ENCODE measurements around the gene COX4I2. TPM values are rescaled to one million over a fixed set of nuclear protein-coding genes. Genes with fewer than 3 reads are reported as not detected.

COX4I2 gene
- total RNA-seq, 1 donor from 2014 or later = 0.34 TPM

GRCh38 chr20:31678389-31679356 lies 41.0 kb downstream of the COX4I2 start:
- DNase-seq (ENCODE audit: low spot score in 2 of 2, unreplicated experiment in 2 of 2) = no peak
- Mint-ChIP-seq H3K27ac (peak overlapping the region; percentile 91), H3K4me3 (no peak overlapping the region), H3K27me3 (ENCODE audit: low read depth) (no peaks in the 10 kb centered on the region), H3K9me3 (no peaks in the 10 kb centered on the region), H3K4me1 (peaks cover 50% of the 10 kb centered on the region), H3K36me3 (peaks cover 11% of the 10 kb centered on the region)
- no peak for TF ChIP-seq CTCF (IDR thresholded peaks at IDR 0.05; ENCODE audit: unreplicated experiment)

GRCh38 chr20:31679357-31680285 lies 41.9 kb downstream of the COX4I2 start:
- Mint-ChIP-seq H3K9me3 (no peaks in the 10 kb centered on the region), H3K27me3 (ENCODE audit: low read depth) (no peaks in the 10 kb centered on the region), H3K36me3 (peaks cover 16% of the 10 kb centered on the region), H3K4me3 (no peak overlapping the region), H3K4me1 (peaks cover 50% of the 10 kb centered on the region), H3K27ac (peak overlapping the region; percentile 91)
- DNase-seq (ENCODE audit: low spot score in 2 of 2, unreplicated experiment in 2 of 2) = no peak
- TF ChIP-seq CTCF (IDR thresholded peaks at IDR 0.05; ENCODE audit: unreplicated experiment) = no peak

GRCh38 chr20:31680286-31681127 lies 42.8 kb downstream of the COX4I2 start:
- TF ChIP-seq CTCF (IDR thresholded peaks at IDR 0.05; ENCODE audit: unreplicated experiment) = no peak
- H3K9me3 Mint-ChIP-seq = no peaks in the 10 kb centered on the region
- peaks cover 44% of the 10 kb centered on the region for H3K4me1 Mint-ChIP-seq
- peaks cover 16% of the 10 kb centered on the region for H3K36me3 Mint-ChIP-seq
- no peak for DNase-seq (ENCODE audit: low spot score in 2 of 2, unreplicated experiment in 2 of 2)
- no peak overlapping the region for H3K4me3 Mint-ChIP-seq
- H3K27ac Mint-ChIP-seq = peak overlapping the region; percentile 73
- no peaks in the 10 kb centered on the region for H3K27me3 Mint-ChIP-seq (ENCODE audit: low read depth)

GRCh38 chr20:31681128-31681727 lies 43.5 kb downstream of the COX4I2 start:
- Mint-ChIP-seq H3K4me3 (no peak overlapping the region), H3K27ac (peak overlapping the region; percentile 73)
- TF ChIP-seq CTCF (IDR thresholded peaks at IDR 0.05; ENCODE audit: unreplicated experiment) = no peak

More at GRCh38 chr20:31681128-31681727, 43.5 kb downstream of the COX4I2 start:
- peaks cover 23% of the 10 kb centered on the region for H3K36me3 Mint-ChIP-seq
- H3K4me1 Mint-ChIP-seq = peaks cover 37% of the 10 kb centered on the region
- DNase-seq (ENCODE audit: low spot score in 2 of 2, unreplicated experiment in 2 of 2) = no peak
- H3K27me3 Mint-ChIP-seq (ENCODE audit: low read depth) = no peaks in the 10 kb centered on the region
- H3K9me3 Mint-ChIP-seq = no peaks in the 10 kb centered on the region
